H9 (cell line): ENCODE results near the gene MRPS6. TPM values are rescaled to one million over a fixed set of nuclear protein-coding genes. Genes with fewer than 3 reads are reported as not detected.

ENCODE experiments used
- DNase-seq: peaks from one replicate; pipeline ENCODE4 v3.0.0-alpha.2; 2017
- H2AFZ ChIP-seq: one replicate; pipeline ENCODE4 v1.6.1; 2013; ENCODE audit warnings: mild to moderate bottlenecking, low read length, control low read depth, moderate library complexity
- H2AK5ac ChIP-seq: 2 replicates; pipeline ENCODE4 v1.6.1; 2013; ENCODE audit warnings: low read length, control low read depth, mixed read lengths; ENCODE audit not compliant: insufficient read length
- H2BK120ac ChIP-seq: one replicate; pipeline ENCODE4 v1.6.1; 2013; ENCODE audit warnings: low read depth, mild to moderate bottlenecking, low read length, control low read depth, inconsistent platforms; ENCODE audit not compliant: poor library complexity, severe bottlenecking
- H2BK12ac ChIP-seq: 2 replicates; pipeline ENCODE4 v1.6.1; 2013; ENCODE audit warnings: low read length, control low read depth, mixed read lengths, low read depth; ENCODE audit not compliant: insufficient read length
- H2BK15ac ChIP-seq: 2 replicates; pipeline ENCODE4 v1.6.1; 2013; ENCODE audit warnings: low read depth, low read length, control low read depth
- H2BK20ac ChIP-seq: one replicate; pipeline ENCODE4 v1.6.1; 2013; ENCODE audit warnings: low read depth, mild to moderate bottlenecking, low read length, control low read depth, inconsistent platforms; ENCODE audit not compliant: poor library complexity, severe bottlenecking
- H2BK5ac ChIP-seq: 2 replicates; pipeline ENCODE4 v1.6.1; 2013; ENCODE audit warnings: low read length, control low read depth, mixed read lengths; ENCODE audit not compliant: insufficient read length
- H3K14ac ChIP-seq: 2 replicates; pipeline ENCODE4 v1.6.1; 2013; ENCODE audit warnings: low read length, control low read depth; ENCODE audit not compliant: insufficient read depth
- H3K18ac ChIP-seq: 2 replicates; pipeline ENCODE4 v1.6.1; 2013; ENCODE audit warnings: low read depth, mild to moderate bottlenecking, mixed read lengths, low read length, control low read depth; ENCODE audit not compliant: insufficient read length
- H3K23ac ChIP-seq: 2 replicates; pipeline ENCODE4 v1.6.1; 2013; ENCODE audit warnings: low read length, control low read depth, mixed read lengths, low read depth; ENCODE audit not compliant: insufficient read length
- H3K23me2 ChIP-seq: 2 replicates; pipeline ENCODE4 v1.6.1; 2013; ENCODE audit warnings: low read depth, mild to moderate bottlenecking, mixed read lengths, low read length, control low read depth; ENCODE audit not compliant: insufficient read length, poor library complexity, severe bottlenecking
- H3K27ac ChIP-seq: 2 replicates; pipeline ENCODE4 v1.5.1; 2013; ENCODE audit warnings: low read length, control low read depth, mixed read lengths, low read depth; ENCODE audit not compliant: insufficient read length
- H3K27me3 ChIP-seq: 2 replicates; pipeline ENCODE4 v1.6.1; 2013; ENCODE audit warnings: low read length, control low read depth, inconsistent platforms; ENCODE audit not compliant: insufficient read depth
- H3K4ac ChIP-seq: 2 replicates; pipeline ENCODE4 v1.6.1; 2013; ENCODE audit warnings: low read depth, mild to moderate bottlenecking, control low read depth, inconsistent platforms, low read length, moderate library complexity
- H3K4me1 ChIP-seq: 2 replicates; pipeline ENCODE4 v1.6.1; 2013; ENCODE audit warnings: low read length, control low read depth, inconsistent platforms; ENCODE audit not compliant: insufficient read depth
- H3K4me2 ChIP-seq: 2 replicates; pipeline ENCODE4 v1.6.1; 2013; ENCODE audit warnings: low read length, control low read depth, mixed read lengths; ENCODE audit not compliant: insufficient read length, insufficient read depth
- H3K56ac ChIP-seq: 2 replicates; pipeline ENCODE4 v1.6.1; 2013; ENCODE audit warnings: low read depth, mild to moderate bottlenecking, mixed read lengths, low read length, control low read depth; ENCODE audit not compliant: insufficient read length
- H3K79me1 ChIP-seq: 2 replicates; pipeline ENCODE4 v1.6.1; 2013; ENCODE audit warnings: low read depth, mild to moderate bottlenecking, moderate library complexity, low read length, control low read depth, inconsistent platforms; ENCODE audit not compliant: insufficient read depth, poor library complexity, severe bottlenecking
- H3K79me2 ChIP-seq: 2 replicates; pipeline ENCODE4 v1.6.1; 2013; ENCODE audit warnings: low read length, control low read depth, inconsistent platforms; ENCODE audit not compliant: insufficient read depth
- H3K9ac ChIP-seq: 2 replicates; pipeline ENCODE4 v1.6.1; 2013; ENCODE audit warnings: low read length, control low read depth, mixed read lengths; ENCODE audit not compliant: insufficient read length; ENCODE audit errors: extremely low read depth
- H3K9me3 ChIP-seq: one replicate; pipeline ENCODE4 v1.6.1; 2013; ENCODE audit warnings: low read depth, low read length, inconsistent platforms; ENCODE audit not compliant: control insufficient read depth
- H3T11ph ChIP-seq: one replicate; pipeline ENCODE4 v1.6.1; 2013; ENCODE audit warnings: mild to moderate bottlenecking, low read length, control low read depth, inconsistent platforms
- H4K20me1 ChIP-seq: one replicate; pipeline ENCODE4 v1.6.1; 2013; ENCODE audit not compliant: control insufficient read depth, insufficient read length, insufficient read depth
- H4K5ac ChIP-seq: 2 replicates; pipeline ENCODE4 v1.6.1; 2013; ENCODE audit warnings: low read depth, mild to moderate bottlenecking, mixed read lengths, low read length, control low read depth; ENCODE audit not compliant: insufficient read length
- H4K8ac ChIP-seq: replicated peaks from 2 replicates; pipeline ENCODE4 v1.6.1; 2013; ENCODE audit warnings: low read length, control low read depth, mixed read lengths, low read depth; ENCODE audit not compliant: insufficient read length
- H4K91ac ChIP-seq: 2 replicates; pipeline ENCODE4 v1.6.1; 2013; ENCODE audit warnings: low read depth, mild to moderate bottlenecking, moderate library complexity, mixed read lengths, low read length, control low read depth; ENCODE audit not compliant: insufficient read length
- H3K27ac Mint-ChIP-seq, 3 experiments: 2 replicates in 2 of 3; 3 replicates in 1 of 3; pipeline ENCODE4 v1.8.0; 2020 to 2021; ENCODE audit warnings: mixed read lengths in 3 of 3, mild to moderate bottlenecking in 1 of 3, moderate library complexity in 1 of 3
- H3K27me3 Mint-ChIP-seq: 2 replicates; pipeline ENCODE4 v1.8.0; 2021; ENCODE audit warnings: low read depth, mild to moderate bottlenecking, moderate library complexity, mixed read lengths
- H3K36me3 Mint-ChIP-seq, 3 experiments: 2 replicates in 2 of 3; 3 replicates in 1 of 3; pipeline ENCODE4 v1.8.0; 2020 to 2021; ENCODE audit warnings: low read depth in 3 of 3, mixed read lengths in 3 of 3; ENCODE audit not compliant: insufficient read depth in 1 of 3
- H3K4me1 Mint-ChIP-seq, 2 experiments: 2 replicates each; pipeline ENCODE4 v1.8.0; 2020; ENCODE audit warnings: mixed read lengths in 2 of 2
- H3K4me3 Mint-ChIP-seq, 2 experiments: 2 replicates in 1 of 2; 3 replicates in 1 of 2; pipeline ENCODE4 v1.8.0; 2020 to 2021; ENCODE audit warnings: mild to moderate bottlenecking in 2 of 2, mixed read lengths in 2 of 2, moderate library complexity in 1 of 2
- H3K9me3 Mint-ChIP-seq, 2 experiments: 2 replicates in 1 of 2; 3 replicates in 1 of 2; pipeline ENCODE4 v1.8.0; 2020; ENCODE audit warnings: mild to moderate bottlenecking in 2 of 2, mixed read lengths in 2 of 2, moderate library complexity in 1 of 2
- WGBS: extraction: QIAGEN DNeasy Blood & Tissue Kit; methylation state at CpG from one replicate; pipeline ENCODE4 v1.1.7; 2013; ENCODE audit warnings: missing lambda C conversion rate, low lambda C conversion rate, mixed read lengths; ENCODE audit not compliant: insufficient read length; ENCODE audit errors: extremely low coverage; 5-methylcytosine and 5-hydroxymethylcytosine counted together
- total RNA-seq: library from RNA; stranded (reverse); gene quantifications from 2 replicates; pipeline ENCODE4 v1.2.1, GENCODE V29; 2021
- TF ChIP-seq, protein P1 (sequence below): fragments of 200-600 bp; sonication (generic); conservative IDR thresholded peaks from 3 replicates; pipeline ENCODE4 v1.8.0; 2021; ENCODE audit warnings: antibody characterized with exemption, mild to moderate bottlenecking

The MRPS6 gene
- total RNA-seq, 1 experiment from 2014 or later, result 83.2 TPM

DNA sequence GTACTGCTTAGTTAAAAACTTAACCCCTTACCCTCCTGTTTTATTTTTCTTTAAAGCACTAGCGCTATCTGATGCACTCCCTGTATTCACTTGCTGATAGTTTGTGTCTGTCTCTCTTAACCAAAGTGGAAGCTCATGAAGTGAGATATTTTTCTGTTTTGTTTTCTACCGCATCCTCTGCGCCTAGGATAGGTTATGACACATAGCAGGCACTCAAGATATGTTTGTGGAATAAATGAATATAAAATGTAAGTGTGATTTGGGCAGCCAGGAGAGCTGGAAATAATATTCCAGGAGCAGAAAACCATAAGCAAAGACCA, 49.0 kb upstream of the MRPS6 start:
- H3K9me3 Mint-ChIP-seq, result peaks cover 0 to 5% of the 10 kb centered on the region in 2 experiments; a peak in 2 of 5 replicates
- H3K79me1 ChIP-seq, result no peaks in the 10 kb centered on the region
- H3K4me1 ChIP-seq, result peaks cover 4% of the 10 kb centered on the region; the same call in 1 of the 2 replicates
- no peak overlapping the region for H2BK5ac ChIP-seq
- H2BK120ac ChIP-seq, result no peak overlapping the region
- H4K8ac ChIP-seq, result no peak overlapping the region
- no peak overlapping the region for H3K56ac ChIP-seq
- H3K9ac ChIP-seq, result no peak overlapping the region
- no peaks in the 10 kb centered on the region; the same call in 1 of the 2 replicates for H3K27me3 Mint-ChIP-seq
- H4K20me1 ChIP-seq, result no peaks in the 10 kb centered on the region
- no peak overlapping the region for H2BK20ac ChIP-seq
- H3K23ac ChIP-seq, result no peak overlapping the region
- H2AFZ ChIP-seq, result no peak overlapping the region
- H3K23me2 ChIP-seq, result no peaks in the 10 kb centered on the region
- H3K14ac ChIP-seq, result no peak overlapping the region
- H3K4ac ChIP-seq, result no peak overlapping the region
- peaks cover 6 to 8% of the 10 kb centered on the region in 2 experiments for H3K4me1 Mint-ChIP-seq
- no peaks in the 10 kb centered on the region for H3K9me3 ChIP-seq
- no peak for DNase-seq
- no peak overlapping the region for H2BK12ac ChIP-seq
- TF ChIP-seq, protein P1, sequence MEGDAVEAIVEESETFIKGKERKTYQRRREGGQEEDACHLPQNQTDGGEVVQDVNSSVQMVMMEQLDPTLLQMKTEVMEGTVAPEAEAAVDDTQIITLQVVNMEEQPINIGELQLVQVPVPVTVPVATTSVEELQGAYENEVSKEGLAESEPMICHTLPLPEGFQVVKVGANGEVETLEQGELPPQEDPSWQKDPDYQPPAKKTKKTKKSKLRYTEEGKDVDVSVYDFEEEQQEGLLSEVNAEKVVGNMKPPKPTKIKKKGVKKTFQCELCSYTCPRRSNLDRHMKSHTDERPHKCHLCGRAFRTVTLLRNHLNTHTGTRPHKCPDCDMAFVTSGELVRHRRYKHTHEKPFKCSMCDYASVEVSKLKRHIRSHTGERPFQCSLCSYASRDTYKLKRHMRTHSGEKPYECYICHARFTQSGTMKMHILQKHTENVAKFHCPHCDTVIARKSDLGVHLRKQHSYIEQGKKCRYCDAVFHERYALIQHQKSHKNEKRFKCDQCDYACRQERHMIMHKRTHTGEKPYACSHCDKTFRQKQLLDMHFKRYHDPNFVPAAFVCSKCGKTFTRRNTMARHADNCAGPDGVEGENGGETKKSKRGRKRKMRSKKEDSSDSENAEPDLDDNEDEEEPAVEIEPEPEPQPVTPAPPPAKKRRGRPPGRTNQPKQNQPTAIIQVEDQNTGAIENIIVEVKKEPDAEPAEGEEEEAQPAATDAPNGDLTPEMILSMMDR, result no peak
- H3T11ph ChIP-seq, result no peak overlapping the region
- H3K79me2 ChIP-seq, result no peaks in the 10 kb centered on the region
- H4K91ac ChIP-seq, result no peak overlapping the region
- H3K4me3 Mint-ChIP-seq, result no peak overlapping the region
- no peak overlapping the region for H3K27ac Mint-ChIP-seq
- no peak overlapping the region for H4K5ac ChIP-seq
- no peak overlapping the region for H3K27ac ChIP-seq
- no peaks in the 10 kb centered on the region for H3K27me3 ChIP-seq
- no peak overlapping the region for H3K18ac ChIP-seq
- H3K4me2 ChIP-seq, result no peak overlapping the region
- H2AK5ac ChIP-seq, result no peak overlapping the region
- no CpG with 5 or more reads among the region's 3 CpGs for WGBS
- H3K36me3 Mint-ChIP-seq, result peaks cover 0 to 3% (median 0%) of the 10 kb centered on the region in 3 experiments; a peak in 1 of 7 replicates
- H2BK15ac ChIP-seq, result no peak overlapping the region
